Neural cell (in vitro differentiated cells): ENCODE results near the gene DIABLO.

Experiments used
- EP300 ChIP-seq: fragments of 450-650 bp; conservative IDR thresholded peaks from 2 replicates; pipeline ENCODE4 v1.6.1; 2014; ENCODE audit warnings: antibody characterized with exemption, mild to moderate bottlenecking, moderate library complexity; ENCODE audit not compliant: poor library complexity, severe bottlenecking
- EZH2 ChIP-seq: fragments of 200-600, 300-800 bp; shearing (Covaris generic), sonication (generic); IDR thresholded peaks from 2 replicates; pipeline ENCODE4 v1.6.1; 2014; ENCODE audit warnings: antibody characterized with exemption, low read length, borderline replicate concordance, mild to moderate bottlenecking; ENCODE audit not compliant: insufficient read depth, poor library complexity, severe bottlenecking
- POLR2AphosphoS5 ChIP-seq: IDR thresholded peaks from 2 replicates; pipeline ENCODE4 v1.6.1; 2012
- RAD21 ChIP-seq: fragments of 450-650 bp; conservative IDR thresholded peaks from 2 replicates; pipeline ENCODE4 v1.6.1; 2014; ENCODE audit warnings: antibody characterized with exemption, mild to moderate bottlenecking, moderate library complexity
- SMC3 ChIP-seq: fragments of 450-650 bp; conservative IDR thresholded peaks from 2 replicates; pipeline ENCODE4 v1.6.1; 2014; ENCODE audit warnings: antibody characterized with exemption, mild to moderate bottlenecking, moderate library complexity; ENCODE audit not compliant: poor library complexity
- TF ChIP-seq, protein P1 (sequence below): fragments of 450-650 bp; IDR thresholded peaks from 2 replicates; pipeline ENCODE4 v1.5.1; 2014; ENCODE audit warnings: antibody characterized with exemption, mild to moderate bottlenecking, moderate library complexity; ENCODE audit not compliant: poor library complexity, severe bottlenecking
- TF ChIP-seq, protein P2 (sequence below): IDR thresholded peaks from 2 replicates; pipeline ENCODE4 v1.6.1; 2012; ENCODE audit warnings: borderline replicate concordance

DNA sequence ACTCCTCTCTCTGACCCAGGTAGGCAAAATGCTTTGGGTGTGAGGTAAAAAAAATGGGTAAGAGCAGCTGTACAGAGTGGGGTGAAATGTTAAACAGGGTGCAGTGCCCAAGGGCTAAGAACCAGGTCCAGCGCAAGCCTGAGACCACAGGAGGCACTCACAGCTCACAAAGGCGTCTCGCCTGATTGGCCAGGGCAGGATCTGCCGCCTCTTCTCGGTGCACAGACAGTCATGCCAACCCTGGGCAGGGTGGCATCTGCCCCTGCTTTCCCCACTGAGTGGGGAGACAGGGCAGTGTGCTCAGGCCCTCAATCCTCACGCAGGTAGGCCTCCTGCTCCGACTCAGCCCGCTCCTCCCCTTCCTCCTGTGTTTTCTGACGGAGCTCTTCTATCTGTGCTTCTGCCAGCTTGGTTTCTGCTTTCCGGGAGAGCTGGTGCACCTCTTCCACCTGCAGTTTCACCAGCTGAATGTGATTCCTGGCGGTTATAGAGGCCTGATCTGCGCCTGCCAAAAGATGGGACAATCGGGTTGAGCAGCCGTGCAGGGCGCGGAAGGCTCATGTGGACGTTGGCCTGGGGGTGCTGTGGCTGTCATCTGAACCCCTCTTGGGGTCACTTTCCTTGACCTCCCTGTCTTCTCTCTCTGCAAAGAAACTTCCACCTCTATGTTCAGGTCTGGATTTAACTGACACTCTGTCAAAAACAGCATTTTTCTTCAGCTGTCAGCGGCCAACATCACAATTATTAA is 17.6 kb downstream of the DIABLO start:
- TF ChIP-seq, protein P1, sequence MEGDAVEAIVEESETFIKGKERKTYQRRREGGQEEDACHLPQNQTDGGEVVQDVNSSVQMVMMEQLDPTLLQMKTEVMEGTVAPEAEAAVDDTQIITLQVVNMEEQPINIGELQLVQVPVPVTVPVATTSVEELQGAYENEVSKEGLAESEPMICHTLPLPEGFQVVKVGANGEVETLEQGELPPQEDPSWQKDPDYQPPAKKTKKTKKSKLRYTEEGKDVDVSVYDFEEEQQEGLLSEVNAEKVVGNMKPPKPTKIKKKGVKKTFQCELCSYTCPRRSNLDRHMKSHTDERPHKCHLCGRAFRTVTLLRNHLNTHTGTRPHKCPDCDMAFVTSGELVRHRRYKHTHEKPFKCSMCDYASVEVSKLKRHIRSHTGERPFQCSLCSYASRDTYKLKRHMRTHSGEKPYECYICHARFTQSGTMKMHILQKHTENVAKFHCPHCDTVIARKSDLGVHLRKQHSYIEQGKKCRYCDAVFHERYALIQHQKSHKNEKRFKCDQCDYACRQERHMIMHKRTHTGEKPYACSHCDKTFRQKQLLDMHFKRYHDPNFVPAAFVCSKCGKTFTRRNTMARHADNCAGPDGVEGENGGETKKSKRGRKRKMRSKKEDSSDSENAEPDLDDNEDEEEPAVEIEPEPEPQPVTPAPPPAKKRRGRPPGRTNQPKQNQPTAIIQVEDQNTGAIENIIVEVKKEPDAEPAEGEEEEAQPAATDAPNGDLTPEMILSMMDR, result no peak
- no peak for TF ChIP-seq POLR2AphosphoS5
- TF ChIP-seq EZH2, result no peak
- TF ChIP-seq SMC3, result no peak
- no peak for TF ChIP-seq RAD21
- TF ChIP-seq EP300, result no peak
- TF ChIP-seq, protein P2, sequence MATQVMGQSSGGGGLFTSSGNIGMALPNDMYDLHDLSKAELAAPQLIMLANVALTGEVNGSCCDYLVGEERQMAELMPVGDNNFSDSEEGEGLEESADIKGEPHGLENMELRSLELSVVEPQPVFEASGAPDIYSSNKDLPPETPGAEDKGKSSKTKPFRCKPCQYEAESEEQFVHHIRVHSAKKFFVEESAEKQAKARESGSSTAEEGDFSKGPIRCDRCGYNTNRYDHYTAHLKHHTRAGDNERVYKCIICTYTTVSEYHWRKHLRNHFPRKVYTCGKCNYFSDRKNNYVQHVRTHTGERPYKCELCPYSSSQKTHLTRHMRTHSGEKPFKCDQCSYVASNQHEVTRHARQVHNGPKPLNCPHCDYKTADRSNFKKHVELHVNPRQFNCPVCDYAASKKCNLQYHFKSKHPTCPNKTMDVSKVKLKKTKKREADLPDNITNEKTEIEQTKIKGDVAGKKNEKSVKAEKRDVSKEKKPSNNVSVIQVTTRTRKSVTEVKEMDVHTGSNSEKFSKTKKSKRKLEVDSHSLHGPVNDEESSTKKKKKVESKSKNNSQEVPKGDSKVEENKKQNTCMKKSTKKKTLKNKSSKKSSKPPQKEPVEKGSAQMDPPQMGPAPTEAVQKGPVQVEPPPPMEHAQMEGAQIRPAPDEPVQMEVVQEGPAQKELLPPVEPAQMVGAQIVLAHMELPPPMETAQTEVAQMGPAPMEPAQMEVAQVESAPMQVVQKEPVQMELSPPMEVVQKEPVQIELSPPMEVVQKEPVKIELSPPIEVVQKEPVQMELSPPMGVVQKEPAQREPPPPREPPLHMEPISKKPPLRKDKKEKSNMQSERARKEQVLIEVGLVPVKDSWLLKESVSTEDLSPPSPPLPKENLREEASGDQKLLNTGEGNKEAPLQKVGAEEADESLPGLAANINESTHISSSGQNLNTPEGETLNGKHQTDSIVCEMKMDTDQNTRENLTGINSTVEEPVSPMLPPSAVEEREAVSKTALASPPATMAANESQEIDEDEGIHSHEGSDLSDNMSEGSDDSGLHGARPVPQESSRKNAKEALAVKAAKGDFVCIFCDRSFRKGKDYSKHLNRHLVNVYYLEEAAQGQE, result no peak
